GM10248 (cell line): ENCODE measurements around the gene RPL22.
"Not testable (repeated sequence)": the region's sequence is repeated elsewhere in the genome, so short reads cannot be mapped to it uniquely, and the experiment has no call there.

Experiments used
- CTCF ChIA-PET: fragments of 300-600 bp; sonication (Branson Sonifier 250); formaldehyde crosslinking; extraction: SDS; loops from one replicate; lab custom pipeline; 2021; ENCODE audit warnings: antibody characterized with exemption; lab: Yijun Ruan, JAX
- POLR2A ChIA-PET: fragments of 350-650 bp; sonication (Branson Sonifier 250); formaldehyde crosslinking; extraction: SDS; loops from one replicate; lab custom pipeline; 2020; ENCODE audit warnings: antibody characterized with exemption; lab: Yijun Ruan, JAX
- DNase-seq: peaks from one replicate; pipeline ENCODE4 v3.0.0; 2012; ENCODE audit errors: extremely low spot score
- TF ChIP-seq, protein P1 (sequence below): IDR thresholded peaks from 2 replicates; pipeline ENCODE4 v1.5.1; 2012; ENCODE audit warnings: mild to moderate bottlenecking, low read depth; ENCODE audit errors: extremely low read depth, missing control alignments, control extremely low read depth

Gene RPL22

GRCh38 chr1:6221210-6221784 is 21.9 kb upstream of the RPL22 start:
- POLR2A ChIA-PET, result no interaction called here
- no peak for DNase-seq
- CTCF ChIA-PET, result interaction anchor here (1.4 to 1.7 kb wide), 3 partner anchors 11 to 15 kb away, joined by 3 to 6 read pairs (median 4); partner anchors contain the start of gene RNF207
- TF ChIP-seq, protein P1, sequence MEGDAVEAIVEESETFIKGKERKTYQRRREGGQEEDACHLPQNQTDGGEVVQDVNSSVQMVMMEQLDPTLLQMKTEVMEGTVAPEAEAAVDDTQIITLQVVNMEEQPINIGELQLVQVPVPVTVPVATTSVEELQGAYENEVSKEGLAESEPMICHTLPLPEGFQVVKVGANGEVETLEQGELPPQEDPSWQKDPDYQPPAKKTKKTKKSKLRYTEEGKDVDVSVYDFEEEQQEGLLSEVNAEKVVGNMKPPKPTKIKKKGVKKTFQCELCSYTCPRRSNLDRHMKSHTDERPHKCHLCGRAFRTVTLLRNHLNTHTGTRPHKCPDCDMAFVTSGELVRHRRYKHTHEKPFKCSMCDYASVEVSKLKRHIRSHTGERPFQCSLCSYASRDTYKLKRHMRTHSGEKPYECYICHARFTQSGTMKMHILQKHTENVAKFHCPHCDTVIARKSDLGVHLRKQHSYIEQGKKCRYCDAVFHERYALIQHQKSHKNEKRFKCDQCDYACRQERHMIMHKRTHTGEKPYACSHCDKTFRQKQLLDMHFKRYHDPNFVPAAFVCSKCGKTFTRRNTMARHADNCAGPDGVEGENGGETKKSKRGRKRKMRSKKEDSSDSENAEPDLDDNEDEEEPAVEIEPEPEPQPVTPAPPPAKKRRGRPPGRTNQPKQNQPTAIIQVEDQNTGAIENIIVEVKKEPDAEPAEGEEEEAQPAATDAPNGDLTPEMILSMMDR, result no peak

DNA sequence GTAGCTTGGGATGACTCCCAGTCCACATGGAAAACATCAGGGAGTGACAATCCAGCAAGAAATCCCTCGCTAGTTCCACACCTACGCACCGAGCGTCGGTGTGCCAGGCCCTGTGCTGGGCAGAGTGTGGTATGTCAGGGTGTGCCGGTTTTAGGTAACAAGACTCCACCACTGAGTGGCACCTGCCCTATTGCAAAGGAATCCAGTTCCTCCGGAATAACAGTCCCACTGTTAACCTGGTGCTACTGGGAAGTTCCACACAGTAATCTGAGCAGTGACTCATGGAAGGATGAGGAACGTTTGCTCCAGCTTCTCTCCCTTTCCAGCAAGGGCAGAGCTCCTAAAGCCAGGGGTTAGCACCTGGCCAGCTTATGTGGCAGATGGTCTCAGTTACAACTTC is 20.8 kb upstream of the RPL22 start:
- no peak for DNase-seq
- TF ChIP-seq, protein P1, result no peak
- ChIA-PET POLR2A (no interaction called here), CTCF (interaction anchor here (0.8 to 1.4 kb wide), 6 partner anchors 10 to 182 kb away, joined by 3 to 5 read pairs (median 3); partner anchors contain the start of gene RNF207)

- POLR2A ChIA-PET, DNase-seq: not testable (repeated sequence)
- CTCF ChIA-PET, result interaction anchor here (0.8 to 1.4 kb wide), 5 partner anchors 9 to 182 kb away, joined by 3 read pairs; no protein-coding TSS in a partner anchor
Measured at GRCh38 chr1:6219641-6220040, 20.2 kb upstream of the RPL22 start.

DNA sequence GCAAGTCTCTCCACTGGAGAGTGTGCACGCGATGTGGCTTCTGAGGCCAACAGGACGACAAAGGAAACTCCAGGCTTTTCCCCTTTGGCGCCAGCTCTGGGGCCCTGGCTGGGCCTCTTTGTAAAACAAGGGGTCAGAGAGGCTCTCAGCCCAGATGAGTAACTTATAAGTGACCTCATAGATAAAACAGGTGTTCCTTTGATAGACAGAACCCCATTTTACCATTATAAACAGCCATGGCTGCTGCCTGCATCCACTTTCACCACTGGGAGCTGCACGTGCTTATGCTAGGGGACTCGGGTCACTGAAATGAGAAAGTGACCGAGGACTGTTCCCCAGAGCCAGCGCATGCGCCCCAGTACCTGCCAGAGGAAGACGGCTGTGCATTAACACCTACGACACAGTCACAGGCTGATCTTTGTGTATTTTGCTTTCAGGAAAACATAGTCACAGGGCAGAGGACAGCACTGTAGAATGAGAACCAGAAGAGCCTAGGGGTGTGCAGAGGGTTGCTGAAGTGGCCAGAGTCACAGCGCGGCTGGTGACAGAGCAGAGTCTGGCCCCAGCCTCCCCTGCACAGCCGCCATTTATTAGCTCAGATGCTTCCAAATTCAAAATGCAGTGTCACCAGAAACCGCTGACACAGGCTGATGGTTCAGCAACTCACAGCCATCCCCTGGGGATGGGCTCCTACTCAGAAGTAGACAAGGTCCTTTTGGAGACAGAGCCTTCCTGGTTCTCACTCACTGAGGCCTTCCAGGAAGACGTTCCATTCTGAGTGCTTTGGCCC is 19.2 kb upstream of the RPL22 start:
- ChIA-PET CTCF (interaction anchor here (0.8 to 5.1 kb wide), 4 partner anchors 13 to 126 kb away, joined by 3 to 27 read pairs (median 4); partner anchors contain the start of gene RNF207), POLR2A (no interaction called here)
- DNase-seq, result no peak
- TF ChIP-seq, protein P1, result no peak

DNA sequence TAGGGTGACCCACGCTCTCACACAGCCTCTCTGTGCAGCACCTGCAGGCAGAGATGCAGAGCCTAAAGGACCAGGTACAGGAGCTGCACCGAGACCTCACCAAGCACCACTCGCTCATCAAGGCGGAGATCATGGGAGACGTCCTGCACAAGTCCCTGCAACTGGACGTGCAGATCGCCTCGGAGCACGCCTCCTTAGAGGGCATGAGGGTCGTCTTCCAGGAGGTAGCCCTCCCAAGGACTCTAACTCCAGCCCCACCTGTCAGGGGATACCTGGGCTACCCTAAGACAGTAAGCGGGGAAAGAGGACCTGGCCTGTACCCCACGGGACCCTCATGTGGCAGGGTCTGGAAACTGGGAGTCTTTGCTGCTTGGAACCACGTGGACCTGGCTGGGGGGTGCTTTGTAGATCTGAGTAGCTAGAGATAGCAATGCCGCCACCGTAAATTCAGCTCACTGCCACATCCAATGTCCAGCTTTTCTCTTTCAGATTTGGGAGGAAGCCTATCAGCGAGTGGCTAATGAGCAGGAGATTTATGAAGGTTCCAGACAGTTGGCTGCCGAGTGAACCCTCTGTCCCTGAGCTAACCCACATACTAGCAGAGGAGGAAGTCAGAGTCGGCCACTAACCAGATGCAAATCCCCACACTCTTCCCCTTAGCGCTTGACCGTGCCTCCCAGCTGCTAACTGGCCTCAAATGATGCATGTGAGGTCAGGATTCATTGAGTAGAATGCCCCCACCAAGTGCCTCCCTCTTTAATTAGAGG is 13.0 kb upstream of the RPL22 start:
- POLR2A ChIA-PET, result no interaction called here
- TF ChIP-seq, protein P1, result no peak

GRCh38 chr1:6211731-6212130 is 12.3 kb upstream of the RPL22 start:
- TF ChIP-seq, protein P1, result no peak
- ChIA-PET CTCF (no interaction called here), POLR2A (no interaction called here)
- DNase-seq, result no peak

More for the DNA sequence above, 13.0 kb upstream of the RPL22 start:
- CTCF ChIA-PET, result interaction anchor here (1.2 kb wide), 1 partner anchor 8 kb away, joined by 3 read pairs; no protein-coding TSS in a partner anchor
- peak; percentile 53 for DNase-seq
